Measurements from ENCODE around the gene CUBN.

GRCh38 chr10:17125206-17125893 is 4.3 kb downstream of the CUBN start:
- TF ChIP-seq EZH2 (IDR thresholded peaks at IDR 0.05; ENCODE audit: insufficient read depth, low read length): no peak
- no peak for TF ChIP-seq CTCF (IDR thresholded peaks at IDR 0.05; ENCODE audit: insufficient read depth, low read depth, low read length)

Measured in astrocyte (in vitro differentiated cells and primary cell).